Glutamatergic neuron (in vitro differentiated cells): ENCODE measurements around the gene VPS13A. TPM values are rescaled to one million over a fixed set of nuclear protein-coding genes. Genes with fewer than 3 reads are reported as not detected.

ENCODE experiments used
- DNase-seq: peaks from one replicate; pipeline ENCODE4 v3.0.0; 2022
- H3K27ac Mint-ChIP-seq: one replicate; pipeline ENCODE4 v1.8.0; 2020; ENCODE audit warnings: mild to moderate bottlenecking, mixed read lengths, inconsistent platforms; ENCODE audit not compliant: unreplicated experiment
- H3K27me3 Mint-ChIP-seq: one replicate; pipeline ENCODE4 v1.8.0; 2020; ENCODE audit warnings: mild to moderate bottlenecking, moderate library complexity, mixed read lengths, inconsistent platforms; ENCODE audit not compliant: unreplicated experiment
- H3K36me3 Mint-ChIP-seq: one replicate; pipeline ENCODE4 v1.8.0; 2020; ENCODE audit warnings: mild to moderate bottlenecking, mixed read lengths, inconsistent platforms; ENCODE audit not compliant: unreplicated experiment
- H3K4me1 Mint-ChIP-seq: one replicate; pipeline ENCODE4 v1.8.0; 2020; ENCODE audit warnings: mild to moderate bottlenecking, low read depth, mixed read lengths, inconsistent platforms; ENCODE audit not compliant: unreplicated experiment
- H3K4me3 Mint-ChIP-seq: one replicate; pipeline ENCODE4 v1.8.0; 2020; ENCODE audit warnings: mild to moderate bottlenecking, mixed read lengths, inconsistent platforms; ENCODE audit not compliant: unreplicated experiment
- H3K9me3 Mint-ChIP-seq: one replicate; pipeline ENCODE4 v1.8.0; 2020; ENCODE audit warnings: mild to moderate bottlenecking, moderate library complexity, mixed read lengths, inconsistent platforms; ENCODE audit not compliant: unreplicated experiment
- CTCF ChIP-seq: fragments of 200-600 bp; sonication (generic); IDR thresholded peaks from one replicate; pipeline ENCODE4 v1.5.0; 2021; ENCODE audit not compliant: partially characterized antibody, unreplicated experiment
- total RNA-seq: library from RNA; stranded (reverse); fragmentation: NEBNext Ultra II Directional; extraction: Animal tissue kit (Norgen Biotek cat#: 25700); gene quantifications from one replicate; pipeline ENCODE4 v1.2.1, GENCODE V29; 2021; ENCODE audit not compliant: unreplicated experiment

The VPS13A gene
- total RNA-seq, 1 donor from 2014 or later, result 43.2 TPM

- peaks cover 15% of the 10 kb centered on the region for H3K4me1 Mint-ChIP-seq
- no peak overlapping the region for H3K4me3 Mint-ChIP-seq
- H3K27ac Mint-ChIP-seq, result no peak overlapping the region
- peaks cover 5% of the 10 kb centered on the region for H3K36me3 Mint-ChIP-seq
- H3K27me3 Mint-ChIP-seq, result peaks cover 4% of the 10 kb centered on the region
- no peak for DNase-seq
- TF ChIP-seq CTCF, result no peak
- H3K9me3 Mint-ChIP-seq, result peaks cover 3% of the 10 kb centered on the region
Observed at GRCh38 chr9:77432053-77432452, 254.7 kb downstream of the VPS13A start.

- peak overlapping the region; percentile 88 for H3K27ac Mint-ChIP-seq
- H3K4me1 Mint-ChIP-seq, result peaks cover 9% of the 10 kb centered on the region
- peak; percentile 78 for TF ChIP-seq CTCF
Observed at GRCh38 chr9:77433675-77434445, 256.5 kb downstream of the VPS13A start.

GRCh38 chr9:77435277-77435676 lies 257.9 kb downstream of the VPS13A start:
- no peak overlapping the region for H3K4me3 Mint-ChIP-seq
- H3K27ac Mint-ChIP-seq, result no peak overlapping the region
- peaks cover 5% of the 10 kb centered on the region for H3K36me3 Mint-ChIP-seq
- peaks cover 11% of the 10 kb centered on the region for H3K27me3 Mint-ChIP-seq
- no peak for DNase-seq
- H3K9me3 Mint-ChIP-seq, result peaks cover 3% of the 10 kb centered on the region
- no peak for TF ChIP-seq CTCF
- H3K4me1 Mint-ChIP-seq, result peaks cover 17% of the 10 kb centered on the region

More at GRCh38 chr9:77433675-77434445, 256.5 kb downstream of the VPS13A start:
- Mint-ChIP-seq H3K36me3 (peaks cover 5% of the 10 kb centered on the region), H3K4me3 (peak overlapping the region; percentile 32), H3K9me3 (peaks cover 3% of the 10 kb centered on the region), H3K27me3 (peaks cover 9% of the 10 kb centered on the region)
- DNase-seq, result peak; percentile 74

GRCh38 chr9:77435688-77436087 lies 258.4 kb downstream of the VPS13A start:
- H3K9me3 Mint-ChIP-seq, result peaks cover 3% of the 10 kb centered on the region
- peaks cover 5% of the 10 kb centered on the region for H3K36me3 Mint-ChIP-seq
- peak overlapping the region; percentile 49 for H3K27ac Mint-ChIP-seq
- no peak for DNase-seq
- TF ChIP-seq CTCF, result no peak
- peak overlapping the region; percentile 22 for H3K4me3 Mint-ChIP-seq
- peaks cover 17% of the 10 kb centered on the region for H3K4me1 Mint-ChIP-seq
- H3K27me3 Mint-ChIP-seq, result peaks cover 11% of the 10 kb centered on the region

GRCh38 chr9:77438653-77439052 lies 261.3 kb downstream of the VPS13A start:
- H3K36me3 Mint-ChIP-seq, result peaks cover 5% of the 10 kb centered on the region
- peaks cover 3% of the 10 kb centered on the region for H3K9me3 Mint-ChIP-seq
- H3K4me3 Mint-ChIP-seq, result no peak overlapping the region
- H3K27me3 Mint-ChIP-seq, result peaks cover 10% of the 10 kb centered on the region
- TF ChIP-seq CTCF, result no peak
- no peak for DNase-seq
- peaks cover 17% of the 10 kb centered on the region for H3K4me1 Mint-ChIP-seq
- H3K27ac Mint-ChIP-seq, result no peak overlapping the region
